ENCODE results near the gene NUBP2.

DNA sequence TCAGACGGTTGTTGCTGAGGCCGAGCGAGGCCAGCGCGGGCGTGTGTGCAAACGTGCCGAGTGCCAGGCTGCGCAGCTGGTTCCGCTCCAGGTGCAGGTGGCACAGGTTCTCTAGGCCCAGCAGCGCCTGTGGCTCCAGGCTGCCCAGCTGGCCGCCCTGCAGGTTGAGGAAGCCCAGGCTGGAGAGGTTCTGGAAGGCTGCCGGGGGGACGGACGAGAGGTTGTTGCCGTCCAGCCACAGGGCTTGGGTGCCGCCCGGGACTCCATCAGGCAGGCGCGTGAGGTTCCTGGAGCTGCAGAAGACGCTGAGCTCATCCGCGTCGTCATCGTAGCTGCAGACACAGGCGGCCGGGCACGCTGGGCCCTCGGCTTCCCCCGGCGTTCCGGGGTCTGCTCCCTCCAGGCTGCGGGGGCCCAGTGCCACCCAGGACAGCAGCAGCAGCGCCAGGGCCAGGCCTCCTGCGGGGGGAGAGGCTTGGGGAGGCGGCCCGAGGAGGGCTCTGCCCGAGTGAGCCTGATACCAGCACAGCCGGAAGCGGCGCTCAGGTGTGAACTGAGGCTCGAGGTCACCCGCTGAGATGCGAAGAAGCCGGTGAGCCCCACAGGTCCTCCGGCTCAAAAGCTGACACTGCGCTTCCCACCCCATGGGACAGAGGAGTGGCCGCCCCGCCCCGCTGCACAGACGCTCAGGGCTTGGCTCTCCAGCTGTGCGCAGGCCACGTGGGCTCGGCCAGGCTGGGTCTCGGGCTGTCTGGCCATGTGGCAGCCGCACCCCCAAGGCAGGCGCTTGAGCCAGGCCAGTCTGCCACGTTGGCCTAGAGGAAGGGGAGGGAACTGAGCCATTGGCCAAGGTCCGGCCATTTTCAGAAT lies 9.4 kb downstream of the NUBP2 start:
- TF ChIP-seq, protein P1, sequence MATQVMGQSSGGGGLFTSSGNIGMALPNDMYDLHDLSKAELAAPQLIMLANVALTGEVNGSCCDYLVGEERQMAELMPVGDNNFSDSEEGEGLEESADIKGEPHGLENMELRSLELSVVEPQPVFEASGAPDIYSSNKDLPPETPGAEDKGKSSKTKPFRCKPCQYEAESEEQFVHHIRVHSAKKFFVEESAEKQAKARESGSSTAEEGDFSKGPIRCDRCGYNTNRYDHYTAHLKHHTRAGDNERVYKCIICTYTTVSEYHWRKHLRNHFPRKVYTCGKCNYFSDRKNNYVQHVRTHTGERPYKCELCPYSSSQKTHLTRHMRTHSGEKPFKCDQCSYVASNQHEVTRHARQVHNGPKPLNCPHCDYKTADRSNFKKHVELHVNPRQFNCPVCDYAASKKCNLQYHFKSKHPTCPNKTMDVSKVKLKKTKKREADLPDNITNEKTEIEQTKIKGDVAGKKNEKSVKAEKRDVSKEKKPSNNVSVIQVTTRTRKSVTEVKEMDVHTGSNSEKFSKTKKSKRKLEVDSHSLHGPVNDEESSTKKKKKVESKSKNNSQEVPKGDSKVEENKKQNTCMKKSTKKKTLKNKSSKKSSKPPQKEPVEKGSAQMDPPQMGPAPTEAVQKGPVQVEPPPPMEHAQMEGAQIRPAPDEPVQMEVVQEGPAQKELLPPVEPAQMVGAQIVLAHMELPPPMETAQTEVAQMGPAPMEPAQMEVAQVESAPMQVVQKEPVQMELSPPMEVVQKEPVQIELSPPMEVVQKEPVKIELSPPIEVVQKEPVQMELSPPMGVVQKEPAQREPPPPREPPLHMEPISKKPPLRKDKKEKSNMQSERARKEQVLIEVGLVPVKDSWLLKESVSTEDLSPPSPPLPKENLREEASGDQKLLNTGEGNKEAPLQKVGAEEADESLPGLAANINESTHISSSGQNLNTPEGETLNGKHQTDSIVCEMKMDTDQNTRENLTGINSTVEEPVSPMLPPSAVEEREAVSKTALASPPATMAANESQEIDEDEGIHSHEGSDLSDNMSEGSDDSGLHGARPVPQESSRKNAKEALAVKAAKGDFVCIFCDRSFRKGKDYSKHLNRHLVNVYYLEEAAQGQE (IDR thresholded peaks at IDR 0.05) = no peak
- TF ChIP-seq, protein P2, sequence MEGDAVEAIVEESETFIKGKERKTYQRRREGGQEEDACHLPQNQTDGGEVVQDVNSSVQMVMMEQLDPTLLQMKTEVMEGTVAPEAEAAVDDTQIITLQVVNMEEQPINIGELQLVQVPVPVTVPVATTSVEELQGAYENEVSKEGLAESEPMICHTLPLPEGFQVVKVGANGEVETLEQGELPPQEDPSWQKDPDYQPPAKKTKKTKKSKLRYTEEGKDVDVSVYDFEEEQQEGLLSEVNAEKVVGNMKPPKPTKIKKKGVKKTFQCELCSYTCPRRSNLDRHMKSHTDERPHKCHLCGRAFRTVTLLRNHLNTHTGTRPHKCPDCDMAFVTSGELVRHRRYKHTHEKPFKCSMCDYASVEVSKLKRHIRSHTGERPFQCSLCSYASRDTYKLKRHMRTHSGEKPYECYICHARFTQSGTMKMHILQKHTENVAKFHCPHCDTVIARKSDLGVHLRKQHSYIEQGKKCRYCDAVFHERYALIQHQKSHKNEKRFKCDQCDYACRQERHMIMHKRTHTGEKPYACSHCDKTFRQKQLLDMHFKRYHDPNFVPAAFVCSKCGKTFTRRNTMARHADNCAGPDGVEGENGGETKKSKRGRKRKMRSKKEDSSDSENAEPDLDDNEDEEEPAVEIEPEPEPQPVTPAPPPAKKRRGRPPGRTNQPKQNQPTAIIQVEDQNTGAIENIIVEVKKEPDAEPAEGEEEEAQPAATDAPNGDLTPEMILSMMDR (IDR thresholded peaks at IDR 0.05; ENCODE audit: low read depth, low read length, missing input control) = peak; percentile 15
- no peak for TF ChIP-seq JUND (IDR thresholded peaks at IDR 0.05)
- TF ChIP-seq RAD21 (IDR thresholded peaks at IDR 0.05) = no peak

Data from liver (tissue), 3 donors.